Caco-2 (cell line): ENCODE data around the gene DLX5. TPM values are rescaled to one million over a fixed set of nuclear protein-coding genes. Genes with fewer than 3 reads are reported as not detected.

Experiments used
- BruUV-seq: library from RNA; stranded (reverse); fragments of 400-500 nt; replicated peaks from 2 replicates; lab custom pipeline; 2021; lab: Mats Ljungman, UMichigan
- CTCF ChIA-PET: fragments of 300-600 bp; sonication (Branson Sonifier 250); formaldehyde crosslinking; loops from one replicate; lab custom pipeline; 2022; ENCODE audit warnings: antibody characterized with exemption; lab: Charles Lee
- POLR2A ChIA-PET: fragments of 300-600 bp; sonication (Branson Sonifier 250); formaldehyde crosslinking; loops from one replicate; lab custom pipeline; 2022; ENCODE audit warnings: antibody characterized with exemption; lab: Charles Lee
- DNase-seq, 2 experiments: peaks; one replicate each; pipeline versions ENCODE4 v3.0.0 to v3.0.0-alpha.2; 2020 to 2022
- H3K27me3 ChIP-seq: replicated peaks from 2 replicates; pipeline ENCODE4 v1.6.0; 2011; ENCODE audit warnings: low read length; ENCODE audit not compliant: control insufficient read depth, insufficient read depth
- H3K36me3 ChIP-seq: 2 replicates; pipeline ENCODE4 v1.5.1; 2011; ENCODE audit warnings: low read length; ENCODE audit not compliant: control insufficient read depth, insufficient read depth
- H3K4me1 ChIP-seq: fragments of 250-450 bp; sonication (Bioruptor Pico); 2 replicates; pipeline ENCODE4 v1.5.1; 2020; ENCODE audit warnings: mild to moderate bottlenecking
- H3K4me3 ChIP-seq: 2 replicates; pipeline ENCODE4 v1.5.1; 2011; ENCODE audit warnings: low read depth, mild to moderate bottlenecking, control low read depth, low read length
- H3K9me3 ChIP-seq: fragments of 250-450 bp; sonication (Bioruptor Pico); 2 replicates; pipeline ENCODE4 v1.5.1; 2020; ENCODE audit warnings: mild to moderate bottlenecking, moderate library complexity
- H3K27ac Mint-ChIP-seq: one replicate; pipeline ENCODE4 v1.8.0; 2022; ENCODE audit warnings: mixed read lengths; ENCODE audit not compliant: unreplicated experiment
- H3K27me3 Mint-ChIP-seq: one replicate; pipeline ENCODE4 v1.8.0; 2022; ENCODE audit warnings: mixed read lengths; ENCODE audit not compliant: insufficient read depth, unreplicated experiment
- H3K36me3 Mint-ChIP-seq: one replicate; pipeline ENCODE4 v1.8.0; 2022; ENCODE audit warnings: mild to moderate bottlenecking, mixed read lengths; ENCODE audit not compliant: insufficient read depth, unreplicated experiment
- H3K4me1 Mint-ChIP-seq: one replicate; pipeline ENCODE4 v1.8.0; 2022; ENCODE audit warnings: low read depth, mixed read lengths; ENCODE audit not compliant: unreplicated experiment
- H3K4me3 Mint-ChIP-seq: one replicate; pipeline ENCODE4 v1.8.0; 2022; ENCODE audit warnings: mild to moderate bottlenecking, moderate library complexity, mixed read lengths; ENCODE audit not compliant: unreplicated experiment
- H3K9me3 Mint-ChIP-seq: one replicate; pipeline ENCODE4 v1.8.0; 2022; ENCODE audit warnings: mixed read lengths; ENCODE audit not compliant: unreplicated experiment
- CTCF ChIP-seq, 2 experiments: fragments of 200-600 bp in 1 of 2; IDR thresholded peaks; 1 replicate in 1 of 2; 2 replicates in 1 of 2; pipeline versions ENCODE4 v1.5.1 to v1.8.0; 2011 to 2022; ENCODE audit warnings: antibody characterized with exemption in 1 of 2, control low read depth in 1 of 2, inconsistent platforms in 1 of 2, low read depth in 1 of 2, low read length in 1 of 2, mild to moderate bottlenecking in 1 of 2, moderate library complexity in 1 of 2; ENCODE audit not compliant: insufficient read depth in 1 of 2, severe bottlenecking in 1 of 2, unreplicated experiment in 1 of 2
- intact Hi-C: fragments of 100-400 bp; cut with micrococcal nuclease; formaldehyde crosslinking; loops from one replicate; pipeline ENCODE4 v1.10.0; 2022; ENCODE audit not compliant: unreplicated experiment
- total RNA-seq: library from RNA; stranded (reverse); gene quantifications from 2 replicates; pipeline ENCODE4 v1.2.3, GENCODE V29; 2022

DLX5 gene
- total RNA-seq, 1 experiment from 2014 or later: not detected

GRCh38 chr7:97002555-97003261, 21.9 kb downstream of the DLX5 start:
- Mint-ChIP-seq H3K27me3 (no peaks in the 10 kb centered on the region), H3K4me3 (no peak overlapping the region), H3K36me3 (no peaks in the 10 kb centered on the region), H3K27ac (no peak overlapping the region), H3K4me1 (no peaks in the 10 kb centered on the region), H3K9me3 (no peaks in the 10 kb centered on the region)
- no peak for DNase-seq
- ChIA-PET POLR2A (no interaction called here), CTCF (no interaction called here)
- intact Hi-C loops: no loop called here
- Histone ChIP-seq H3K9me3 (no peaks in the 10 kb centered on the region), H3K4me3 (no peak overlapping the region), H3K4me1 (peaks cover 6% of the 10 kb centered on the region; the same call in 1 of the 2 replicates), H3K36me3 (no peaks in the 10 kb centered on the region), H3K27me3 (no peaks in the 10 kb centered on the region)
- BruUV-seq: no TSS peak
- TF ChIP-seq CTCF (IDR thresholded peaks at IDR 0.05; ENCODE audit: insufficient read depth in 1 of 2, low read depth in 1 of 2, low read length in 1 of 2, severe bottlenecking in 1 of 2, unreplicated experiment in 1 of 2): no peak

- no peaks in the 10 kb centered on the region for H3K27me3 Mint-ChIP-seq
- H3K27ac Mint-ChIP-seq: no peak overlapping the region
- H3K9me3 Mint-ChIP-seq: no peaks in the 10 kb centered on the region
- H3K36me3 Mint-ChIP-seq: no peaks in the 10 kb centered on the region
- Histone ChIP-seq H3K4me1 (peaks cover 4% of the 10 kb centered on the region; the same call in 1 of the 2 replicates), H3K4me3 (no peak overlapping the region), H3K27me3 (no peaks in the 10 kb centered on the region), H3K36me3 (no peaks in the 10 kb centered on the region), H3K9me3 (no peaks in the 10 kb centered on the region)
- ChIA-PET CTCF (no interaction called here), POLR2A (no interaction called here)
- BruUV-seq: no TSS peak
- TF ChIP-seq CTCF (IDR thresholded peaks at IDR 0.05; ENCODE audit: insufficient read depth in 1 of 2, low read depth in 1 of 2, low read length in 1 of 2, severe bottlenecking in 1 of 2, unreplicated experiment in 1 of 2): no peak
- DNase-seq: no peak
- H3K4me3 Mint-ChIP-seq: no peak overlapping the region
- no peaks in the 10 kb centered on the region for H3K4me1 Mint-ChIP-seq
- intact Hi-C loops: no loop called here
These were observed 22.7 kb downstream of the DLX5 start for GRCh38 chr7:97001656-97002554.

GRCh38 chr7:97001221-97001620, 23.4 kb downstream of the DLX5 start:
- POLR2A ChIA-PET: no interaction called here
- intact Hi-C loops: no loop called here
- H3K27me3 Mint-ChIP-seq: no peaks in the 10 kb centered on the region
- no peak for TF ChIP-seq CTCF (IDR thresholded peaks at IDR 0.05; ENCODE audit: insufficient read depth in 1 of 2, low read depth in 1 of 2, low read length in 1 of 2, severe bottlenecking in 1 of 2, unreplicated experiment in 1 of 2)
- Histone ChIP-seq H3K4me1 (no peaks in the 10 kb centered on the region), H3K9me3 (no peaks in the 10 kb centered on the region), H3K36me3 (no peaks in the 10 kb centered on the region), H3K4me3 (no peak overlapping the region), H3K27me3 (no peaks in the 10 kb centered on the region)
- no peak for DNase-seq
- BruUV-seq: no TSS peak
- no peak overlapping the region for H3K27ac Mint-ChIP-seq
- no peaks in the 10 kb centered on the region for H3K36me3 Mint-ChIP-seq
- H3K4me1 Mint-ChIP-seq: no peaks in the 10 kb centered on the region
- no peaks in the 10 kb centered on the region for H3K9me3 Mint-ChIP-seq
- H3K4me3 Mint-ChIP-seq: no peak overlapping the region
- CTCF ChIA-PET: no interaction called here
